ENCODE results near the gene CDC42BPB.

The CDC42BPB gene

DNA sequence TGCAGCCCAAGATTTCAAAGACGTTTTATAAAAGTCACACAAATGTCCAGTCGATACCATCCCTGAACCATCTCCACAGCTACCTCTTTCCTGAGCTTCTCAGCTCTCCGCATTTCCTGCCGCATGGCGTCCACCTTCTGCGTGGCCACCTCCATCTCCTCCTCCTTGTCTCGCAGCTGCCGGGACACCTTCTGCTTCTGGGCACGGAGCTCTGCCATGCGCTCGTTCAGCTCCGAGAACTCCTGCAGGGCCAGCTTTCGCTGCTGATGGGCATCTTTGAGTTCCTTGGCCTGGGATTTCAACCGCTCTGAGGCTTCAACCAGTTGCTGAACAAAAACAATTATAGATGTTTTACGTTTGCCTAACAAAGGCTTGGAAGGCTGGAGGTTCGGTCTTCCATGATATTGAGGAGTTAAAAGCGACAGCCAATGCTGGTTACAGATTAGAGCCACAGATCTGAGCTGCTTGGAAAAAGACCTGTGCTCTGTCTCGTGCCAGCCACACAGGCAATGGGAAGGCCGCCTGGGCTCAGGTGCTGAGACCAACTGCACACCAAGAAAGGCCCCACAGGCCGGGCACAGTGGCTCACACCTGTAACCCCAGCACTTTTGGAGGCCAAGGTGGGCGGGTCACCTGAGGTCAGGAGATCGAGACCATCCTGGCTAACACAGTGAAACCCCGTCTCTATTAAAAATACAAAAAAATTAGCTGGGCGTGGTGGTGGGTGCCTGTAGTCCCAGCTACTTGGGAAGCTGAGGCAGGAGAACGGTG, 85.3 kb downstream of the CDC42BPB start:
- no peaks in the 10 kb centered on the region for H3F3A ChIP-seq (ENCODE audit: insufficient read depth)
- H3K4me2 ChIP-seq (ENCODE audit: low read depth, low read length, poor library complexity, severe bottlenecking): no peak overlapping the region
- H3K4me3 ChIP-seq (ENCODE audit: insufficient read depth, low read length, poor library complexity, severe bottlenecking): no peak overlapping the region
- no peaks in the 10 kb centered on the region for H3K27me3 ChIP-seq (ENCODE audit: low read length)
- H3K9me3 ChIP-seq (ENCODE audit: insufficient read depth, low read length): no peaks in the 10 kb centered on the region
- no peak overlapping the region for H3K9ac ChIP-seq (ENCODE audit: low read length)
- TF ChIP-seq, protein P1, sequence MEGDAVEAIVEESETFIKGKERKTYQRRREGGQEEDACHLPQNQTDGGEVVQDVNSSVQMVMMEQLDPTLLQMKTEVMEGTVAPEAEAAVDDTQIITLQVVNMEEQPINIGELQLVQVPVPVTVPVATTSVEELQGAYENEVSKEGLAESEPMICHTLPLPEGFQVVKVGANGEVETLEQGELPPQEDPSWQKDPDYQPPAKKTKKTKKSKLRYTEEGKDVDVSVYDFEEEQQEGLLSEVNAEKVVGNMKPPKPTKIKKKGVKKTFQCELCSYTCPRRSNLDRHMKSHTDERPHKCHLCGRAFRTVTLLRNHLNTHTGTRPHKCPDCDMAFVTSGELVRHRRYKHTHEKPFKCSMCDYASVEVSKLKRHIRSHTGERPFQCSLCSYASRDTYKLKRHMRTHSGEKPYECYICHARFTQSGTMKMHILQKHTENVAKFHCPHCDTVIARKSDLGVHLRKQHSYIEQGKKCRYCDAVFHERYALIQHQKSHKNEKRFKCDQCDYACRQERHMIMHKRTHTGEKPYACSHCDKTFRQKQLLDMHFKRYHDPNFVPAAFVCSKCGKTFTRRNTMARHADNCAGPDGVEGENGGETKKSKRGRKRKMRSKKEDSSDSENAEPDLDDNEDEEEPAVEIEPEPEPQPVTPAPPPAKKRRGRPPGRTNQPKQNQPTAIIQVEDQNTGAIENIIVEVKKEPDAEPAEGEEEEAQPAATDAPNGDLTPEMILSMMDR (IDR thresholded peaks at IDR 0.05; ENCODE audit: insufficient read depth, low read length, poor library complexity, severe bottlenecking): no peak
- no peak for TF ChIP-seq EZH2phosphoT487 (conservative IDR thresholded peaks at IDR 0.05; ENCODE audit: low read length)
- H4K20me1 ChIP-seq (ENCODE audit: low read depth, low read length): no peaks in the 10 kb centered on the region
- no peak overlapping the region for H2AFZ ChIP-seq (ENCODE audit: low read depth, low read length, severe bottlenecking)
- H3K79me2 ChIP-seq (ENCODE audit: insufficient read depth, low read length): no peaks in the 10 kb centered on the region
- H3K9me2 ChIP-seq (replicated peaks; ENCODE audit: insufficient read depth, low read length): no peaks in the 10 kb centered on the region
- no peaks in the 10 kb centered on the region for H3K36me3 ChIP-seq (ENCODE audit: low read length)
- no peak overlapping the region for H3K27ac ChIP-seq (ENCODE audit: low read depth, low read length)

GRCh38 chr14:102971314-102971713, 86.0 kb downstream of the CDC42BPB start:
- Histone ChIP-seq H3F3A (ENCODE audit: insufficient read depth) (no peaks in the 10 kb centered on the region), H4K20me1 (ENCODE audit: low read depth, low read length) (no peaks in the 10 kb centered on the region), H3K27ac (ENCODE audit: low read depth, low read length) (no peak overlapping the region), H3K27me3 (ENCODE audit: low read length) (no peaks in the 10 kb centered on the region), H3K79me2 (ENCODE audit: insufficient read depth, low read length) (no peaks in the 10 kb centered on the region), H3K9ac (ENCODE audit: low read length) (no peak overlapping the region), H3K4me2 (ENCODE audit: low read depth, low read length, poor library complexity, severe bottlenecking) (no peak overlapping the region), H2AFZ (ENCODE audit: low read depth, low read length, severe bottlenecking) (no peak overlapping the region), H3K9me2 (replicated peaks; ENCODE audit: insufficient read depth, low read length) (no peaks in the 10 kb centered on the region), H3K36me3 (ENCODE audit: low read length) (no peaks in the 10 kb centered on the region), H3K9me3 (ENCODE audit: insufficient read depth, low read length) (no peaks in the 10 kb centered on the region), H3K4me3 (ENCODE audit: insufficient read depth, low read length, poor library complexity, severe bottlenecking) (no peak overlapping the region)
- TF ChIP-seq, protein P1 (IDR thresholded peaks at IDR 0.05; ENCODE audit: insufficient read depth, low read length, poor library complexity, severe bottlenecking): no peak
- TF ChIP-seq EZH2phosphoT487 (conservative IDR thresholded peaks at IDR 0.05; ENCODE audit: low read length): no peak

DNA sequence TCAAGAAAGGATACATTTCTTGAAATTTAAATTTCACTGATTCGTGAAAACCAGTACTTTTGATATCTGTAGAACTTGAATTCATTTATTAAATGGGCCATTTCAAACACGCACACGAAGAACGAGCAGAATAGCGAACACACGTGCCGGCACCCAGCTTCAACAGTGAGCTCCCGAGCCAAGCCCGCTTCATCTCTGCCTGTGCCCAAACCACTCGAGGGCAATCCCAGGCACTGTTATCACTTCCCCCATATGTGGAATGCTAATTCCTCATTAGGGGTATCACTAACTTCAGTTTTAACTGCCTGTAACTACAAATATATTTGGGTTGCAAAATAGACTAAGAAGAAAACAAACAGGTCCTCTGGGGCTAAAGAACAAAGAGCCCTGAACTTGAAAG, 86.9 kb downstream of the CDC42BPB start:
- H3K27ac ChIP-seq (ENCODE audit: low read depth, low read length): no peak overlapping the region
- no peaks in the 10 kb centered on the region for H3K36me3 ChIP-seq (ENCODE audit: low read length)
- no peaks in the 10 kb centered on the region for H4K20me1 ChIP-seq (ENCODE audit: low read depth, low read length)
- TF ChIP-seq EZH2phosphoT487 (conservative IDR thresholded peaks at IDR 0.05; ENCODE audit: low read length): no peak
- TF ChIP-seq, protein P1 (IDR thresholded peaks at IDR 0.05; ENCODE audit: insufficient read depth, low read length, poor library complexity, severe bottlenecking): no peak
- no peak overlapping the region for H3K9ac ChIP-seq (ENCODE audit: low read length)
- H3F3A ChIP-seq (ENCODE audit: insufficient read depth): no peaks in the 10 kb centered on the region
- H3K27me3 ChIP-seq (ENCODE audit: low read length): no peaks in the 10 kb centered on the region
- H3K4me3 ChIP-seq (ENCODE audit: insufficient read depth, low read length, poor library complexity, severe bottlenecking): no peak overlapping the region
- H2AFZ ChIP-seq (ENCODE audit: low read depth, low read length, severe bottlenecking): no peak overlapping the region
- H3K9me3 ChIP-seq (ENCODE audit: insufficient read depth, low read length): no peaks in the 10 kb centered on the region
- no peaks in the 10 kb centered on the region for H3K79me2 ChIP-seq (ENCODE audit: insufficient read depth, low read length)
- H3K9me2 ChIP-seq (replicated peaks; ENCODE audit: insufficient read depth, low read length): no peaks in the 10 kb centered on the region
- H3K4me2 ChIP-seq (ENCODE audit: low read depth, low read length, poor library complexity, severe bottlenecking): no peak overlapping the region

Data from SU-DHL-6 (cell line).